ENCODE results near the gene DSCAML1.

DSCAML1 gene

DNA sequence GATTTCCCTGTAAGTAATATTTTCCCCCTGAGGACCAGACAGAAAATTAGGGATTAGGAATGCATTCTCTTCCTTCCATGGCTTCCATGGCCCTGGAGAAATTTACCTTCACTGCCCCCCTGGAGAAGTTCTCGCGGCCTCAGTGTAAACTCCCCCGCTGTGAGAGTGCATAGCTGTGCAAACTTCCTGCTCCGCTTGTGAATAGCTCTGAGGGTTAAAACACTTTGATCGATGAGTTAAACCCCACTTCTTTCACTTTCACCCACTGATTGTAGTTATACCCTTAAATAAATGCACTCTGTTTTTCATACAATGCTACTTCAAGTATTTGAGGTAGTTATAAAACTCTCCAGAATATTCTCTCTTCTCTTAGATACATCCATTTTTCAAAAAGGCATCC, 190.8 kb downstream of the DSCAML1 start:
- FAIRE-seq = no peak
- DNase-seq (ENCODE audit: insufficient read length, low spot score) = no peak
- TF ChIP-seq, protein P1, sequence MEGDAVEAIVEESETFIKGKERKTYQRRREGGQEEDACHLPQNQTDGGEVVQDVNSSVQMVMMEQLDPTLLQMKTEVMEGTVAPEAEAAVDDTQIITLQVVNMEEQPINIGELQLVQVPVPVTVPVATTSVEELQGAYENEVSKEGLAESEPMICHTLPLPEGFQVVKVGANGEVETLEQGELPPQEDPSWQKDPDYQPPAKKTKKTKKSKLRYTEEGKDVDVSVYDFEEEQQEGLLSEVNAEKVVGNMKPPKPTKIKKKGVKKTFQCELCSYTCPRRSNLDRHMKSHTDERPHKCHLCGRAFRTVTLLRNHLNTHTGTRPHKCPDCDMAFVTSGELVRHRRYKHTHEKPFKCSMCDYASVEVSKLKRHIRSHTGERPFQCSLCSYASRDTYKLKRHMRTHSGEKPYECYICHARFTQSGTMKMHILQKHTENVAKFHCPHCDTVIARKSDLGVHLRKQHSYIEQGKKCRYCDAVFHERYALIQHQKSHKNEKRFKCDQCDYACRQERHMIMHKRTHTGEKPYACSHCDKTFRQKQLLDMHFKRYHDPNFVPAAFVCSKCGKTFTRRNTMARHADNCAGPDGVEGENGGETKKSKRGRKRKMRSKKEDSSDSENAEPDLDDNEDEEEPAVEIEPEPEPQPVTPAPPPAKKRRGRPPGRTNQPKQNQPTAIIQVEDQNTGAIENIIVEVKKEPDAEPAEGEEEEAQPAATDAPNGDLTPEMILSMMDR (IDR thresholded peaks at IDR 0.05; ENCODE audit: insufficient read depth, missing control alignments) = no peak

DNA sequence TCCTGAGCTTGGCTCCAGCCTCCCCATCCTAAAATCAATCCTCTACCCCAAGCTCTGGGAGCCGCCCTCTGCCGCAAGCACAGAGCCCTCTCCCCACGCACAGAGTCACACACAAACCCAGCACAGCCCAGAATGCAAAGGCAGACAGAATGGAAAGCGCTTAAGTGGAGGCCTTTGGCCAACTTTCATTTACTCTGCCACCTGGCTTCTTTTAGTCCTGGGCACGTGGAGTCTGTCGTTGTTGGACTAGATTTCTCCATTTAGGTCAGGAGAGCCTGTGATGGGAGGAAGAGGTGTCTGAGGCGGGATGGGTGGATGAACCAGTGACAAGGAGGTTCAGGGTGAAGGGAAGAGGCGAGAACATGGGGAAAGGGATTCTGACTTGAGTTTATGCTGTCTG, 191.7 kb downstream of the DSCAML1 start:
- TF ChIP-seq, protein P1 (IDR thresholded peaks at IDR 0.05; ENCODE audit: insufficient read depth, missing control alignments) = no peak
- DNase-seq (ENCODE audit: insufficient read length, low spot score) = no peak
- FAIRE-seq = no peak

DNA sequence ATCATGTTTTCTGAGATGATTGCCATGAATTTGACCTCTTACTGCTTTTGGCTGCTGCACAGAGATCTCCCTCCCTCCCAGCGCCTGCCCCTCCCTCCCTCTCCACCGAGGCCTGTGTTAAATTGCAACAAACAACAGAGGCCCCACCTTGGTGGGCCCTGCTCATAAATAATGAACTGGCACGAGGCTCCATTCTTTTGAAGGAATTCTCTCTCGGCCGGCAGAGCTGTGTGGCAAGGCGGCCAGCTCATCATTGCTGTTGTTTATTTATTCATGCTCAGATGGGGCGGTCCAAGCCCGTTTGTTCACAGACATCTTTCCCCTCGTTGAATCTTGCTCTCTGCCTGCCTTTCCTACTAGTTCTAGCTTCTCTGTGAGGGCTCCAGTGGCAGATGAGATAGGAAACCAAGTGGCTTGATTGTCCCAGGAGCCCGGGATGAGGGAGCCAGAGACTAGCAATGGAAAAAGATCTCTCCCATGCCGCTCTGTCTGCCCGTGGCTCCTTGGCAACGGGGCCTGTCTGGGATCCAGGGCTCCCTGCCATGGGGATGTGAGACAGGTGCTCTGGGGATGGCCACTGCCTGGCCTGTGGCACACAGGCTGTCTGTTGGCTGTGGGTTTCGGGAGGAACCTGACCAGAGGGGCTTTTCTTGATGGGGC, 192.6 kb downstream of the DSCAML1 start:
- no peak for DNase-seq (ENCODE audit: insufficient read length, low spot score)
- FAIRE-seq = no peak
- TF ChIP-seq, protein P1 (IDR thresholded peaks at IDR 0.05; ENCODE audit: insufficient read depth, missing control alignments) = no peak

DNA sequence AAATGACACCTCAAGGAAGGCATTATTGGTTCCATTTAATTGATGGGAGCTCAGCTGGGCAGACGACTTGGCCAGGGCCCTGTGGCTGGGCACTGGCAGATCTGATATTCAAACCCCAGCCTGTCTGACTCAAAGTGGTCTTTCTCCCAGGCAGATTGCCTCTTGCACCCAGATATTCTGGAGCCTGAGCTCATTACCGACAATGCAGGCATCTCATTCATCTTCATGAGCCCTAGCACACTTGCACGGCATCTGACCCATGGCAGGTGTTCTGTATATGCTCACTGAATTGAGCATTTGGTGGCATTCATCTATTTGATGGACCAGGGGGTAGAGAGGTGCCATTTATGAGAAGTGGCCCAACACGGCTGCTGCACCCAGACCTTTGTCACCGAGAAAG, 193.1 kb downstream of the DSCAML1 start:
- TF ChIP-seq, protein P1 (IDR thresholded peaks at IDR 0.05; ENCODE audit: insufficient read depth, missing control alignments) = no peak
- DNase-seq (ENCODE audit: insufficient read length, low spot score) (no peak), FAIRE-seq (no peak)

DNA sequence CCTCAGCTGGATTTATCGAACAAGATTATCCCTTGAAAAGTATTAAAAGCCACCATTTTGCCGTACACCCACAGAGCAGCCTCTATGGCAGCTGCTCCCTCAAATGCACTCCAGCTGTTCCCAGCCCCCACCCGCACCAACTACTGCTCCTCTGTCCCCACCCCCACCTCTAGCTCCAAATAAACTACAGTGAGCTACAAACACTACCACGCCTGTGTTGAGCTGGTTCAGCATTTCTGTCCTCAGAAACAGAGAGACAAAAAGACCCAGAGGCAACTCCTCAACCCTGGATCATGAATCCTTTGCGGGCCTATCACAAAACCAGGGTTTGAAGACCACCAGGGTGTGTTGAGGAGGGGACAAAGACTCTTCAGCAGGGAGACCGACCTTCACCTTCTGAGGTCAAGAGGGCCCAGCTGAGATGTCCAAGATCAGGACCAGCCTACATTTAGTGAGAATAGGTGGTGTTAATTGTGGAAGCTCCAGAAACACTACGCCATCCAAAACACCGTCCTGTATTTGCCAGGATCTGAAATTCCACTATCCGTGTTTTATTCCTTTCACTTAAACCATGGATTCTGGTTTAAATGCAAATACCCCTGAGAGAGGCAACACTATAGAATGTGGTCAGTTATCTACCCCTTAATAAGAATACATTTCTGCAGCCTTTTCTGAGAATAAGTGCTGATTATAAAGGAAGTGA, 195.9 kb downstream of the DSCAML1 start:
- FAIRE-seq = no peak
- TF ChIP-seq, protein P1 (IDR thresholded peaks at IDR 0.05; ENCODE audit: insufficient read depth, missing control alignments) = no peak
- no peak for DNase-seq (ENCODE audit: insufficient read length, low spot score)

DNA sequence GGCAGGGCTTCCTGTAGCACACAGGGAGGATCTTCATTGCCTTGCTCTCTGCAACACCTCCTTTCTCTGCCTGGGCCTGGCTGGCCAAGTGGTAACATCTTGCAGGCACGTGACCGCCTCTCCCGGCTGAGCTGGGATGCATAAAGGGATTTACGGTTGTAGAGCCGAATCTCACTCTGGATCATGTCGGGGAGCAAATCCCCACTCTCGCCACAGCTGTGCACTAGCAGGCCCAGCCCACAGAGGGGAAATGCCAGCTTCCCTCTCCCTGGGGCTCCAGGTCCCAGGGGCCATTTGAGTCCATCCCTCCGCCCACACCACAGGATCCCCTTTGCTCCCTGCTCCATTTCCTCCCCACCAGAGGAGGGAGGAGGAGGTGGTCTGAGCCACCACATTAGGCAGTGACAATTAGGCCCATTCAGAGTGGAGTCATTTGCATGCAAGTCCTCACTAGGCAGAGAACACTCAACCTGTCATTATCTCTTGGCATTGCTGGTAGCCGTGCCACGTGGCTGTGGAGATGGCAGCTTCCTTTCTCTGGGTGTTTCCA, 196.7 kb downstream of the DSCAML1 start:
- TF ChIP-seq, protein P1 (IDR thresholded peaks at IDR 0.05; ENCODE audit: insufficient read depth, missing control alignments) = no peak
- FAIRE-seq = peak; percentile 85
- peak; percentile 71 for DNase-seq (ENCODE audit: insufficient read length, low spot score)

DNA sequence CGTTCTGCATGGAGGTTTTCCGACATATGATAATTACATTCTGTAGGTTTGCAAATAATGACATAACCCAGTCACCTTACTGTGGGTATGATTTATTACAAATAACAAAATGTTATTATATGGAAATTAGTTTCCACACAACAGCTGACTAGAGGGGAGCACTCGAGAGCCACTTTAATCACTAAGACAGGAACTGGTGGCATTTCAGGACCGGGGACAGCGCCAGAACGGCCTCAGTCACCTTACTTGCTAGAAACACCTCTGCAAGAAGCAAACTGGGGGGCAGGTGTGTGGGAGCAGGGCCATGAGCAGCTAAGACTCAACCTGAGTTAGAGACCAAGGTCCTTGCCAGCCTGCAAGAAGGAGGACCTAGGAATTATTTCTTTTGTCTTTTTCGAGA, 199.9 kb downstream of the DSCAML1 start:
- FAIRE-seq (no peak), DNase-seq (ENCODE audit: insufficient read length, low spot score) (no peak)
- TF ChIP-seq, protein P1 (IDR thresholded peaks at IDR 0.05; ENCODE audit: insufficient read depth, missing control alignments) = no peak

Measured in D721Med (cell line).